GM12892 (cell line): ENCODE results near the gene APIP.
A peak's percentile ranks its signal among the peaks of the same experiment; 100 is the strongest.

Experiments used
- DNase-seq: peaks from one replicate; pipeline ENCODE4 v3.0.0; 2011; ENCODE audit not compliant: insufficient read length
- FAIRE-seq: peaks from 2 replicates; lab custom pipeline; 2011; peaks lifted over from hg19 to GRCh38; lab: Jason Lieb, UNC
- POLR2A ChIP-seq: IDR thresholded peaks from 2 replicates; pipeline ENCODE4 v1.6.1; 2011; ENCODE audit warnings: low read depth, low read length, control low read depth
- POLR2AphosphoS5 ChIP-seq: IDR thresholded peaks from 2 replicates; pipeline ENCODE4 v1.6.1; 2011; ENCODE audit warnings: low read depth, low read length, control low read depth
- TAF1 ChIP-seq: IDR thresholded peaks from 2 replicates; pipeline ENCODE4 v1.6.1; 2011; ENCODE audit warnings: low read depth, mild to moderate bottlenecking, control low read depth, low read length, borderline replicate concordance

The APIP gene

GRCh38 chr11:34846467-34846866, 69.7 kb downstream of the APIP start:
- DNase-seq = no peak
- FAIRE-seq = no peak
- no peak for TF ChIP-seq POLR2AphosphoS5

- FAIRE-seq (no peak), DNase-seq (no peak)
- TF ChIP-seq TAF1 (no peak), POLR2AphosphoS5 (no peak), POLR2A (no peak)
These were observed 71.6 kb downstream of the APIP start for GRCh38 chr11:34844463-34845112.

GRCh38 chr11:34843271-34843670, 72.9 kb downstream of the APIP start:
- no peak for FAIRE-seq
- TF ChIP-seq TAF1 (no peak), POLR2A (no peak), POLR2AphosphoS5 (no peak)
- no peak for DNase-seq

GRCh38 chr11:34840736-34841386, 75.3 kb downstream of the APIP start:
- TF ChIP-seq POLR2AphosphoS5 = no peak
- TF ChIP-seq TAF1 = no peak
- no peak for TF ChIP-seq POLR2A
- DNase-seq = peak; percentile 23
- FAIRE-seq = peak; percentile 94

- no peak for TF ChIP-seq POLR2AphosphoS5
- TF ChIP-seq TAF1 = no peak
These were observed 76.2 kb downstream of the APIP start for GRCh38 chr11:34839969-34840368.

GRCh38 chr11:34836958-34837856, 79.0 kb downstream of the APIP start:
- no peak for FAIRE-seq
- no peak for DNase-seq
- TF ChIP-seq POLR2A (no peak), POLR2AphosphoS5 (no peak), TAF1 (no peak)

More at GRCh38 chr11:34839969-34840368, 76.2 kb downstream of the APIP start:
- FAIRE-seq (no peak), DNase-seq (no peak)

GRCh38 chr11:34833602-34834001, 82.6 kb downstream of the APIP start:
- FAIRE-seq = no peak
- DNase-seq = no peak
- no peak for TF ChIP-seq POLR2AphosphoS5
- no peak for TF ChIP-seq POLR2A
